WI38 (cell line): ENCODE data around the gene MDFI.

ENCODE experiments used
- H3K4me3 ChIP-seq: 2 replicates; pipeline ENCODE4 v1.5.1; 2011; ENCODE audit warnings: low read depth, mild to moderate bottlenecking, control low read depth, low read length
- TF ChIP-seq, protein P1 (sequence below): IDR thresholded peaks from 2 replicates; pipeline ENCODE4 v1.5.1; 2012; ENCODE audit warnings: low read depth, mild to moderate bottlenecking, control low read depth, low read length

Gene MDFI

GRCh38 chr6:41639809-41640371 lies 1.6 kb downstream of the MDFI start:
- TF ChIP-seq, protein P1, sequence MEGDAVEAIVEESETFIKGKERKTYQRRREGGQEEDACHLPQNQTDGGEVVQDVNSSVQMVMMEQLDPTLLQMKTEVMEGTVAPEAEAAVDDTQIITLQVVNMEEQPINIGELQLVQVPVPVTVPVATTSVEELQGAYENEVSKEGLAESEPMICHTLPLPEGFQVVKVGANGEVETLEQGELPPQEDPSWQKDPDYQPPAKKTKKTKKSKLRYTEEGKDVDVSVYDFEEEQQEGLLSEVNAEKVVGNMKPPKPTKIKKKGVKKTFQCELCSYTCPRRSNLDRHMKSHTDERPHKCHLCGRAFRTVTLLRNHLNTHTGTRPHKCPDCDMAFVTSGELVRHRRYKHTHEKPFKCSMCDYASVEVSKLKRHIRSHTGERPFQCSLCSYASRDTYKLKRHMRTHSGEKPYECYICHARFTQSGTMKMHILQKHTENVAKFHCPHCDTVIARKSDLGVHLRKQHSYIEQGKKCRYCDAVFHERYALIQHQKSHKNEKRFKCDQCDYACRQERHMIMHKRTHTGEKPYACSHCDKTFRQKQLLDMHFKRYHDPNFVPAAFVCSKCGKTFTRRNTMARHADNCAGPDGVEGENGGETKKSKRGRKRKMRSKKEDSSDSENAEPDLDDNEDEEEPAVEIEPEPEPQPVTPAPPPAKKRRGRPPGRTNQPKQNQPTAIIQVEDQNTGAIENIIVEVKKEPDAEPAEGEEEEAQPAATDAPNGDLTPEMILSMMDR, result no peak
- no peak overlapping the region for H3K4me3 ChIP-seq

DNA sequence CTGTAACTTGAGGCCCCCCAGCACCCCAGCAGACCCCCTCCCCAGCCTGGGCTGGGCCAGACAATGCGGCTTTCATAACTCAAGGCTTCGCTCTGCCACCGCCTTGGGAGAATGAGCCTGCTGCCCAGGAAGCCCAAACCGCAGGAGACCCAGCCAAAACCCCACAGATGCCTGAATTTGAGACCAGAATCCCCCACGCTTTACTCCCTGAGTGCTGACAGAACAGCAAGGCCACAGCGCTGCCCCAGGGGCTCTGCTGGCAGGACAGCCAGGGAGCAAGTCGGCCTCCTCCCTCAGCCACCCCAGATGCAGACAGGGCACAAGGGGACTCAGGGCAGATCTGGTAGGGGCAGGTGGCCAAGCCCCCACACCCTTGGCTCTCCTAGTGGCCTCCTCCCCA lies 2.2 kb downstream of the MDFI start:
- no peak overlapping the region for H3K4me3 ChIP-seq
- TF ChIP-seq, protein P1, result no peak

DNA sequence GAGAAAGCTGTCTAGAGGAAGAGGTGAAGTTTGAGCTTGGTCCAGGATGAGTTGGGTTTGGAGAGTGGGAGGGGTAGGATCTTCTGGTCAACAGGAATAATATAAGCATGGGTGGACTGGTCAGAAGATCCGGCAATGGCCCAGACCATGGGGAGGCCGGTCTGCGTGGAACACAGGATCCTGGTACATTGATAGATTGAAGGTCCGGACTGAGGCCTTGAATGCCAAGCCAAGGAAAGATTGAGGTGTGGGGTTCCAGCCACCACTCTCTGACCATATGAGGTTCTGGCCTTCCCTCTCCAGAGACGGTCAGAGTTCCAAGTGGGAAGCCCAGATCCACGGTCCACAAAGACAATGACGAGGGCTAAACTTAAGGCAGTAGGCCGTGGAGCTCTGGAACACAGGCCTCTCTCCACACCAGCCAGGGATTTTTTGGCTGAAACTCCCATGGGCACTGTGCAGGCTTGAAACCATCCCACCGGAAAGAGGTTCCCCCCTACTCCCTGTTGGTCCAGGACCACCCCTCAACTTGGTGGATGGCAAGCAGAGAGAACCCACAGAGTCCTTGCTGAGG lies 3.2 kb downstream of the MDFI start:
- TF ChIP-seq, protein P1, result no peak

DNA sequence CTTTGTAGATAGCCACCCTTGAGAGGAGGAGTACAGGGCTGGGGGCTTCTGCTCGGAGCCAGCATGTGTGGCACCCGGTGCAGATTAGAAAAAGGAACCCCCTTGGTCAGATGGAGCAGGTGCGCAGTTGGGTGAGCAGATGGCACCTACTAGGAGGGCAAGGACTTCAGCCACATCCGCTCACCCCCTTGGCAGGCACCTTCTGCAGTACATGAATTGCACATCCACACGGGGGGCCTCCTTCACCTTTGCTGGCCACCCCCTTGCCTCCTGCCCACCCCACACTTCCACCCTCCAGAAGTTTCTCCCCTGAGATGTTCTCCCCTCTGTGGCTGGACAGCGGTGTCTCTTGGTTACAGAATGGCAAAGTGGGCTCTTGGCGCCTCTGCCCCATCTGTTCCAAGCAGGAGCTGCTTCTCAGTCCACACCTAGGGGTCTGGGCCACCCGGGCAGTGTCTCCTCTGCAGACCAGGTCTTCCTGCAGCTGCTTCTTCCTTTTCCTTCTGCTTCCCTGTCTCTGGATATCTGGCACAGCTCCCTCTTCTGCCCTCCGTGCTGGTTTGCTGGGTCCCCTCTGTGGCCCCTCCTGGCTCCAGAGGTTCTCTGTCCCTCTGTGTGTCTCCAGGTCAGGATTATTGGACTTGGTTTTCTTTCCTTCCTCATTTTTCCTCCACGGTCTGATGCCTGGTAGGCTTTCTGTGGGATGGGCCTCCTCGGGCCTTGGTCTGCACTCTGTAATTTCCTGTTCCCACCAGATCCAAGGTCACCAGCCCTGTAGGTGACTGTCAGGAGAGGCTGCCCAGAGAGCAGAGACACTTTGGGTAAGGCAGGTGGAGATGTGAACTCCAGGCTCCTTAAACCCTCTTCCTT lies 4.1 kb downstream of the MDFI start:
- TF ChIP-seq, protein P1, result no peak
- H3K4me3 ChIP-seq, result no peak overlapping the region

More for the DNA sequence above, 3.2 kb downstream of the MDFI start:
- no peak overlapping the region for H3K4me3 ChIP-seq

- TF ChIP-seq, protein P1, result no peak
- no peak overlapping the region for H3K4me3 ChIP-seq
Observed at GRCh38 chr6:41642960-41643898, 5.0 kb downstream of the MDFI start.

DNA sequence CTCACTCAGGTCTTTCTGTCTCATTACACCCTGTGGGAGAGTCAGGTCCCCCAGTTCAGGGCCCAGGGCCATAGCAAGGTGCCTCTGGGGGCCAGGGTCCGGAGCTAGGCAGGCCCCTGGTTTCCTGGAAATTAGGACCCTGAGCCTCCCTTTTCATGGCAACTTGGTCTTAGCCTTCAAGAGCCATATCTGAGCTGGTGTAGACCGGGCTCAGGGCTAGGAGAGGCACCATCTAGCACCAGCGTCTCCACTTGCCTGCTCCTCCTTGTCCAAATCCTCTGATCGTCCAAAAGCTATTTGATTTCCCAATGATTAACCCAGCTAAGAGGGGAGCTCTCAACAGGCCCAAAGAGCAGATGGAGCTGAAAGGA lies 5.6 kb downstream of the MDFI start:
- no peak overlapping the region for H3K4me3 ChIP-seq
- TF ChIP-seq, protein P1, result no peak
